HG03439 (cell line): ENCODE results near the gene EFR3B.
"Not testable (repeated sequence)": the region's sequence is repeated elsewhere in the genome, so short reads cannot be mapped to it uniquely, and the experiment has no call there.

Experiments used
- ATAC-seq: cut with Tn5 transposase; IDR thresholded peaks from one replicate; pipeline ENCODE4 v1.9.1; 2021; ENCODE audit warnings: mild to moderate bottlenecking, moderate library complexity; ENCODE audit not compliant: unreplicated experiment

EFR3B gene

DNA sequence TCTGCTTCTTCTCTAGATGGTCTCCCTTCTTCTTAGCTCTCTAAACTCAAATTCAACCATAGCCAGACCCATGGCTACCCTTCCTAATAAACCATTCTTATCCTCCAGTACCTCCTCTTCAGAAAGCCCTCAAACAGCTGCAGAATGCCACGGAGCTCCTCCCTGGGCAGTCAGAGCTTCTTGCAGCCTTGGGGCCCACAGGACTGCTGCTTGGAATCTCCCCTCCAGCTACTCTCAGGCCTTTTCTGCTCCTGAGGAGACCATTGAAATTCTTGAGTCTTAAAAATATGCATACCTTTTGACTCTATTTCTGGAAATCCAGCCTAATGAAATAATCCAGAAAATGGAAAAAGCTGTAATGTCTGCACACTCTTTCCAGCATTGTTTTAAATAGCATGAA is 30.7 kb downstream of the EFR3B start:
- ATAC-seq: no peak

DNA sequence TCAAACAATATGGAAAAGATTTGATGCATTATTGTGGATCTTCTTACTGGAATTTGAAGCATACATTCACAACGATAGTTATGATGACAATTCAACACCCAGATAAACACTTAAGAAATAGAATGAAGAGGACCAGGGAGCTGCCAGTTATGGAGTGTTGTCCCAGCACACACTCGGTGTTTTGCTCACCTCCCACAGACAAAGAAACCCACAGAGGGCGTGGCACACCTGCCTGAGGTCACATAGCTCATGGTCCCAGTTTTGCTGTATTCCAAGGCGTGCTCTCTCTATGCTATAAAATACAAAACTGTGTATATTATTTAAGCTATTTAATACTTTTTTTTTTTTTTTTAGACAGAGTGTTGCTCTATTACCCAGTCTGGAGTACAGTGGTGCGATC is 31.1 kb downstream of the EFR3B start:
- ATAC-seq: no peak

DNA sequence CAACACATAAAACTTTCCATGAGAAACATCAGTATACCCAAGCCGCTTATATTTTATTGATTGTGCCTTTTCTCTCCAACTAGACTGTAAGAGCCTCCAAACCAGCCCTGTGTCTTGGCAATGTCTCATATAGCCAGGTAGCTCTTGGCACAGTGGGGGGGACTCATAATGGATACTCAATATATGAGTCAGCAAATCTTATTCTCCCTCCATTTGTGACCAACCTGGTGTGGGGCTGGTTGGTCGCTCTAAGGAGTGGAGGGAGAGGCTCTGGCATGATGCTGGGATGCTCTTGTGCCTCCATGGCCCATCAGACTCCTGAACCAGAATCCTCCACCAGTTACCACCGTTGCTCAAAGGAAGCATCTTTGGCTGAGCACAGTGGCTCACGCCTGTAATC is 32.0 kb downstream of the EFR3B start:
- no peak for ATAC-seq

DNA sequence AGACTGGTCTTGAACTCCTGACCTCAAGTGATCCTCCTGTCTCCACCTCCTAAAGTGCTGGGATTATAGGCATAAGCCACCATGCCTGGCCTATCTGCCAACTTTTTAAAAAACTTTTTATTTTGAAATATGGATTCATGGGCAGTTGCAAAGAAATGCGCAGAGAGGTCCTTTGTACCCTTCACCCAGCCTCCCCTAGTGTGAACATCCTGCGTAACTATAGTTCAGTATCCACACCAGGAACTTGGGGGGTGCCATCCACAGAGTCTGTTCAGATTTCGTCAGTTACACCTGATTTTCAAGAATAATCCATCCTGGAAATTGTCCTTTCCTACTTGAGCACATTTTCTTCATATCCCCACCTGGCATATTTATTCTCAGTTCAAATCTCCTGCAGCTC is 33.0 kb downstream of the EFR3B start:
- no peak for ATAC-seq

DNA sequence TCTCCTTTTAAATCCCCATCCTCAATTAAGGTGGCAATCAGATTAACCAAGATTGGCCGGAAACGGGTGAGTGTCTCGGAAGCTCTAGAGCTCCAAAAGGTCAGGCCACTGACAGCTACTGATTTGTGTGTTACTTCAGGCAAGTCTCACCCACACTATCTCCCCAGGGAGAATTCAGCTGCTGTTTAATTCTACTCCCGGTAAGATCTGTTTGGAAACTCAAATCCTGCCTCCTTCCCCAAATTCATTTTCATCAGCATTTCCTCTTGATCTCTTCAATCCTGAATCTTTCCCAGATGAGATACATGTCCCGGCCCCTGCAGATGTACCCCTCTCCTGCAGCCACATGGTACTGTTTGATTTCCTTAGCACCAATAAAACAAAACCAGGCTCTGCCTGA is 34.9 kb downstream of the EFR3B start:
- ATAC-seq: no peak

DNA sequence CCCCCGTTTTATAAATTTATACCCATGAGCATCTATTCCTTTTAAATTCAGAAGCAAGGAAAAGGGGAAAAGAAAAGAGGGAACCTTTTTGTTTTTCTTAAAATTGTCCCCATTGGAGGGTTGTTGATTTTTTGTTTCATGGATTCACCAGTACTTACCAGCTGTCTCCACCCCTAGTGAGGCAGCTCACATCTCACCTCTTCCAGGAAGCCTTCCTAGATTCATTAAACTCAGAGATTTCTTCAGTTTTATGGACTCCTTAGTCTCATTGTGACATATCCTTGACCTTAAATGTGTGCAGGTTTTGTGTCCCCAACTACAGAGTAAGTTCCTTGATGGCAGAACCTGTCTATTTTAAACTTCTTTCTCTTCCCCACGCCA is 35.9 kb downstream of the EFR3B start:
- ATAC-seq: no peak

DNA sequence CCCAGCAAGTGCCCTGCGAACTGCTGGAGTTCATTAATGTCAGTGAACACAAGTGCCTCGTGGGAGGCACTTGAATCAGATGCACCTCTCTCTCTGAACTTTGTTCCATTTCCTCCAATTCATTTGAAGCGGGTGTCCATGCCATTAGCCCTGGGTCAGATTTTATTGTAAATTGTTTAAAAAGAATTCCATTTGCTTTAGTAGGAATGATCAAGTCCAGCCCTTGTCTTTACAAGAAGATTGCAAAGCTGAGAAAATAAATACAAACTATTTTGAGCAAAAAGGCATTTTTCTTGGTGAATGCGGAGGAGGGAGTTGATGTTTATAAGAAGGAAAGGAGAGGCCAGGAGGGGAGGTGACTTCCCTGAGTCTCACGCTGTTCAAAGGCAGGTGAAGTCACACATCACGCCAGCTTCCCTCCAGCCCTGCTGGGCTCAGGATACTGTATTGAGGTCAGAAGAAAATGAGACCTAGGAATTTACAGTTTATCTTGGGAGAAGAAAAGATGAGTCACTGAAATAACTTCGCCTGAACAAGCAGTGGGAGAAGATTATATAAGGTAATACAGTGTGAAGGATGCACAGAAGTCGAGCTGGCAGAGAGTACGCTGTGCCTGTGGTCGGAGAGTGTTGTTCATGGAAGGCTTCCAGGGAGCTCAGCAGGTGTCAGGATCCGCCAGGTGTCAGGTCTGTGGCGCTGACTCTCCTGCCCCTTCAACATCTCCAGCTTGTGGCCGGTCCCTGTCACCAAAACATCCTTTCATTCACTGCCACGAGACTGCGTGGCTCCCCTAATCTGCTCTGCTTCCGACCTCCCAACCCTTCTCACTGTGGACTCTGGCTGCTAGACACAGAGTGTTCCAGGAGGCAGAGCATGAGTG is 36.5 kb downstream of the EFR3B start:
- ATAC-seq: no peak

DNA sequence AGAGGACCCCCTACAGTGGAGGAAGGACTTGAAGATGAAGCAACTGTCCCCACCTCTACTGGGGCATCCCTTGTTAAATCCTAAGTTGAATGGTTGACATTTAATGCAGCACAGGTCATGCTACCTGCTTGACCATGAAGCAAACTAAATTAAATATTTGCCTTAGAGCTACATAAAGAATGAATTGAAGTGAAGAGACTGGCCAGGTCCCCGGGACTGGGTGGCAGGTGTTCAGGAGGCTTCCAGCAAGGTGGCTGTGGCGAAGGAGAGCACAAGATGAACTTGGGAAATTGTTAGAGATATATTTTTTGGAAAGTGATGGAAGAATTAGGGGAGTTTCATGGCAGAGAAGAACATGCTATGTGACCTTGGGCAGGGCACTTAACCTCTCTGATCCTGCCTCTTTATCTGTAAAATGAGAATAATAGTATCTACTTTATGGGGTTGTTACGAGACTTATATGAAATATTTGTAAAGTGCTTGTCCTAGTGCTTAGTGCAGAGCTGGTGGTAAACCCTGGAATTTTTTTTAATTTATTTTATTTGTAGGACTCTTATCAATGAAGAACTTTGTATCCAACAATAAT is 37.3 kb downstream of the EFR3B start:
- ATAC-seq: no peak

DNA sequence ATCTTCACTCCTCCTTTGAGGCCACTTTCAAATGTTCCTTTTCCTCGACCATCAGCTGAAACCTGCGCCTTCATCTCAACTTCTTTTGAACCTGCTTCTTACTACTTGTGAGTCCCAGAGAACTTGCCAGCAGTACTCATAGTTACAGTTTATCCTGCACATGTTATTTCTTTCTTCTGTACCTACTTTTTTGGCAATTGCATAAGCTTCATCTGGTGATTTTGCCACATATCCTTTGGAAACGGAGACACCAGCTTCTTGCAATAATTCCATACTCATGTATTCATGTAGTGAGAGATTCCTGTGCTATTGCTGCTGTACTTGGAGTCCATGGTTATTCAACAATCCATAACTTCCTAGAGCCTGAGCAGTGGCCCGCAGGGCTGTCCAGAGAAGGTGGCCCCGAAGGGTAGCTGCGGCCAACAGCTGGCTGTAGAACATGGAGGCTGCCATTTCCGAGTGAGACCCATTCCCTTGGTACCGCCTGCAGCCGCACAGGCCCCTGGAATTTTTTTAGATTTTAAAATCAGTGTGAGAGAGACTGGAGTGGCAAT is 39.4 kb downstream of the EFR3B start:
- ATAC-seq: no peak

DNA sequence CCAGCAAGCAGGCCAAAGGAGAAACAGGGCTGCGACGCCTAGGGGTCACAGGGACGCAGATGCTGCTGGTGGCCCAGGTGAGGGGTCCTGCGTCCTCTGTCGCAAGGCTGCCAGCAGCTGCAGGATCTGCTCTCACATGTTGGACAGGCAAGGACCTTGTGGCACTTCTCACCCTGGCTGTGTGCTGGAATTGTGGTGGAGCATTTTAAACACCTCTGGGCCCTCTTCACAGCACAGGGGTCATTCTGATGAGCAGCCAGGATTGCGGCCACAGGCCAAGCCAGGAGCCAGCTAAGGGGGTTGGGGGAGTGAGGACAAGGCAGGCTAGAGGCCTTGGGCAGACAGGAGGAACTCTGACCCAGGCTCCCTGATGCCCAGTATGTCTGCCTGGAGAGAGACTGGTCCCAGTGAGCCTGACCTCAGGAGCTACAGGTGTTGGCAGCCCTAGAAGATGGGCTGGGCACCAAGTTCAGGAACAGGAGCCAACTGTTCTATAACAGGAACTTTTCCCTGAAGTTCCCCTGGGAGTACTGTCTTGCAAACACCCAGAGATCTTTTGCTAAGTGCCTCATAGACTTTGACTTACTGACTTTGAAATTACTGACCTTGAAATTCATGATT is 40.2 kb downstream of the EFR3B start:
- no peak for ATAC-seq

DNA sequence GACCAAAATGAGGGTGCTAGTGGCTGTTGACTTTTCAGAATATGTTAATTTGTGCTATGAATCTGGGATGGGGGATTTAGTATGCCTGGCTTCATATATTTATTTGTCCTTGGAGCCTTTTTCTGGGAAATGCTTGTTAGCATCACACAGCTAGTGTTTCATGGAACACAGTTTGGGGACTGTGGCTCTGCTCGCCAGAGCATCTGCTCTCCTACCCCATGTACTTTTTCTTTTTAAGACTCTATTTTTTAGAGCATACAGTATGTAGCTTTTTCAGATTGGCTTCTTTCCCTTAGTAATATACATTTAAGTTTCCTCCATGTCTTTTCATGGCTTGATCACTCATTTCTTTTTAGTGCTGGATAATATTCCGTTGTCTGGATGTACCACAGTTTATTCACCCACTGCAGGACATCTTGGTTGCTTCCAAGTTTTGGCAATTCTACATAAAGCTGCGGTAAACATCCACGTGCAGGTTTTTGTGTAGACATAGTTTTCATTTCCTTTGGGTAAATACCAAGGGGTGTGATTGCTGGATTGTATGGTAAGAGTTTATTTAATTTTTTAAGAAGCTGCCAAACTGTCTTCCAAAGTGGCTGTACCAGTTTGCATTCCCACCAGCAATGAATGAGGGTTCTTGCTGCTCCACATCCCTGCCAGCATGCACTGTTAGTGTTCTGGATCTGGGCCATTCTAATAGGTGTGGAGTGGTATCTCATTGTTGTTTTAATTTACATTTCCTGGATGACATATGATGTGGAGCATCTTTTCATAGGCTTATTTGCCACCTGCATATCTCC is 44.1 kb downstream of the EFR3B start:
- no peak for ATAC-seq

DNA sequence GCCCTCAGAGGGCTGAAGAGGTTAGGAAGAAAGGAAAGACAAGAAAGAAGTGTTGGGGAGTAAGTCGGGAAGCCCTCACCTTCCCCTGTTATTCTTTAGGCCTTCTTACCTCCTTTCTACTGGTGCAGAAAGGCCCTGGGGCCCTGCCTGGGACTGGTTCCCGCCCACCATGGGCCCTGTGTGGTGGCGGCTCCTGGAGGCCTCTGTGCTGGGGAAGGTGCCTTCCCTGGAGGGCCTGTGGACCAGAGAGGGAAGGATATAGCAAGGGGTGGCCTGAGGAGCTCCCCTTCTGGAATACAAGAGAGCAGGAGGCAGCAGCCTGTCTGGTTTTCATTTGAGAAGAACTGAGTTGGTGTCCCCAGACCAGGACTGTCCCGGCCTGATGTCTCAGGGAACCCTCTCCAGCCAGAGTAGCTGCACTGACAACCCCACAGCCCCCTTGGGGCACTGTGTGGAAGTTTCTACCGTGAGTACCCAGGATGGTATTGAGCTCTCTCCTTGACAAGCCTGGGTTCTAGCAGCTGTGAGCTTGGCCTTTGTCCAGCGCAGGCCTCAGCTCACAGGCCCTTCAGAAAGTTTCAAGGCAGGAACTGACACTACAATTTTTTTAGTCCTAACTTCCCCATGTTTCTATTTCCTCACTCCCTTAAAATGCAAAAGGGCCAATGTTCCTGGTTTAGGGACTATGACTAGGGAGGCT is 47.1 kb downstream of the EFR3B start:
- no peak for ATAC-seq

DNA sequence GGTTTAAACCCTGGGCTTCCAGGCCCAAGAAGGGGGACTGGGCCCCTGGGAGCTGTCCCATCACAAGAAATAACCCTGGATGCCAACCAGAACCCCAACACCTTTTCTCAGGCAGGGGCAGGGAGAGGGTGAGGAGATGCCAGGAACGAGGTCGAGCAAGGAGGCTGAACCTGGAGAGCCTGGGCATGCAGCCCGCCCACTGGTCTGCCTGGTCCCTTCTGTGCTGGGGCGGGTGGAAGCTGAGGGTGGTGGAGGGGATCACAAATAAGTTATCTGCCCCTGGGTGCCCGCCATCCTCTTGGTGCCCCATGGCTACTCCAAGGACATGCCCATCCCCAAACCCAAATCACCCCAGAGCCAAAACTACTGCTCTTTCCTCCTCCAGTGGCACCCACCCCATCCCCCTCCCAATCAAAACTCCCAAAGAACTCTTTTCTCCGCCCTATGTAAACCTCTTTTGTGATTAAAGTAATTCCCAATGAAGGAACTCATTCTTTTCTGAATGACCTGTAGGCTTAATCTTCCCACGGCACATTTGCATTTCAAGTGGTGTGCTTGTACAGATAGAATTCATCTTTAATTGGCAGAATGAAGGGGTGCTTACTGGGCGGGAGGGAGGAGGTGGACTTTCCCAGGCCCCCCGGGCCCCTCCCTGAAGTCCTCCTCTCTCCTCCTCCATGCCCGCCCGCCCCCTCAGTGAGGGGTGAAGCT is 47.9 kb downstream of the EFR3B start:
- no peak for ATAC-seq

DNA sequence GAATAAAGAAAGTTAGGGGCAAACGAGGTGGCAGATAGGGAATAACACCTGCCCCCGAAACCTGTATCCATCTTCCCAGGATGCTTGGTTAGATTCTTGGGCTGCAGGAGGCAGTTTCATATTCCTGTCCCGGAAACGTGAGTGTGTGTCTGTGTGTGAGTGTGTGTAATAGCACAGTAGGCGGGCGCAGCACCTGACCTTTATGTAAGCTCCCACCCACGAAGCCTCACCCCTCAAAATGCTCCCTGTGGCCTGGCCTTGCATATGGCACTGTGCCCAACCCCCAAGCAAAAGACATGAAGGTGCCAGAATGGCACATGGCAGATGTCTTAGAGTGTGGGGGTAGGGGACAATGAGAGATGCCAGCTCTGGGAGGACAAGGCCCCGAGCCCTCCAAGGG is 48.9 kb downstream of the EFR3B start:
- no peak for ATAC-seq

DNA sequence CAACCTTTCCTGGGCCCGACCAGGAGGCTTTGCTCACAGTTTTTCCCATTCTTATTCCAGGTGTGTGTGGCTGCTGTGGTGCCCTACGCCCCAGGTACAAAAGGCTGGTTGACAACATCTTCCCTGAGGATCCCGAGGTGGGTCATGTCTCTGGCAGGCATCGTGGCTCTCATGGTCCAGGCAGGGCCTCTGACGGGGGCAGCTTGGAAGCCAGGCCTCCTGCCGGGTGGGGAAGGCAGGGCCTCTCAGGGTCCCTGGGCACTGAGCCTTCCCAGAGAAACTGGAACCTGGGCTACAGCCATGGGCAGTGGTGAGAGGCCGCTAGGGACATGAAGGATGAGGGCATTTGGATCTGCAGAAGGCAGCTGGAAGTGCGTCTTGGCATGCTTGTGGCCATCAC is 49.4 kb downstream of the EFR3B start:
- no peak for ATAC-seq

DNA sequence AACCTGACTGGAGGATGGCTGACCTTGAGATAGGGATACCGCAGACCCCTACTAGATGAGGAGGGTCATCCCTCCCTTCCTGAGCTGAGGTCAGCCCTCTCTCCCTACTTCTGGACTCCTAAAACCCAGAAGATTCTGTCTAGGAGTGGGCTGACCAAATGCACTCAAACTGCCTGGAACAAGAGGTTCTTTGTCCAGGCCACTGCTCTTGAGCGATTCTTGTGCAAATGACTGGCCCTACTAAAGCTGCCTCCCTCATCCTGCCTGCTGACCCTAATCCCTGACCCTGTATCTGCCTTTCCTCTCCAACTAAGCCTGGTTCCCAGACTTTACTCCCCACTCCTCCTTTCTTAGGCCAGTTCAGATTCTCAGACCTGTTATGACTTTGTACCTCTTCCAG is 56.2 kb downstream of the EFR3B start:
- ATAC-seq: no peak

DNA sequence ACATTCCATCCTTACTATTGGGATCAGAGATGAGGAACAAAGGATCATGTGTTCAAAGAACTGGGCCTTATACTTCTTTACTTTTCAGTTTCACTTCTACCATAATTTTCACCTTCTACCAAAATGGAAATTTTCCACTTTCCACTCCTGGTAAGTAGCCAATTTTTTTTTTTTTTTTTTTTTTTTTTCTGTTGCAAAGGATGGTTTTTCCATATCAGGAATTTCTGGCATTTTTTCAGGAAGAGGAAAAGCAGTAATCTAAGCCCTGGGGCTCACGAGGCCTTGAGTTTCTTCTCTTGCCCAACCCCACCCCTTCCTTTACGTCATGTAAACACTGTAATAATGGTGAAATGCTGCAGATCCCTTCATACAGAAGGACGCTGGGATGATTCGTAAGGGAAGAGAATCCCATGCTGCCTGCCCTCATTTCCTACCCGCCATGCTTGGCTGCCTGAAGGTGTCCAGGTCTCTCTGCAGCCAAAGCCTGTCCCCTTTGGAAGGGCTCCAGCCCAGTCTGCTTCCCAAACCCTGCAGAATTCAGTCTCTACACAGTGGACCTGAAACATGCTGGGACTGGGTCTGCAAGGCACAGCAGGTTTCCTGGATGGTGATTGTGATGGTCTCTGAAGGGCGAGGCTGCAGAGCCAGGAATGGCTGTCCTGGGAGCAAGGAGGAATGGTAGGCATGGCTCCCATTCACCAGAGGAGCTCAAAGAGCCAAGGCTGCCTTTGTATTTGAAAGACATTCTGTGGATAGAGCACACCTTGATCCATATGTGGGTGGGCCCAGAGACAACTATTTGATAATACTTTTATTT is 57.0 kb downstream of the EFR3B start:
- ATAC-seq: no peak

DNA sequence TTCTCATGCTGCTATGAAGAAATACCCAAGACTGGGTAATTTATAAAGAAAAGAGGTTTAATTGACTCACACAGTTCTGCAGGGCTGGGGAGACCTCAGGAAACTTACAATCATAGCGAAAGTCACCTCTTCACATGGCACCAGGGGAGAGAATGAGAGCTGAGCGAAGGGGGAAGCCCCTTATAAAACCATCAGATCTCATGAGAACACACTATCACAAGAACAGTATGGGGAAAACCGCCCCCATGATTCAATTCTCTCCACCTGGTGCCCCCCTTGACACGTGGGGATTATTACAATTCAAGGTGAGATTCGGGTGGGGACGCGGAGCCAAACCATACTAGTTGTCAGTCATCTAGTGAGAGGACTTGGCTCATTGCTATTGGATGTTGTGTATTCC is 60.5 kb downstream of the EFR3B start:
- ATAC-seq: not testable (repeated sequence)

DNA sequence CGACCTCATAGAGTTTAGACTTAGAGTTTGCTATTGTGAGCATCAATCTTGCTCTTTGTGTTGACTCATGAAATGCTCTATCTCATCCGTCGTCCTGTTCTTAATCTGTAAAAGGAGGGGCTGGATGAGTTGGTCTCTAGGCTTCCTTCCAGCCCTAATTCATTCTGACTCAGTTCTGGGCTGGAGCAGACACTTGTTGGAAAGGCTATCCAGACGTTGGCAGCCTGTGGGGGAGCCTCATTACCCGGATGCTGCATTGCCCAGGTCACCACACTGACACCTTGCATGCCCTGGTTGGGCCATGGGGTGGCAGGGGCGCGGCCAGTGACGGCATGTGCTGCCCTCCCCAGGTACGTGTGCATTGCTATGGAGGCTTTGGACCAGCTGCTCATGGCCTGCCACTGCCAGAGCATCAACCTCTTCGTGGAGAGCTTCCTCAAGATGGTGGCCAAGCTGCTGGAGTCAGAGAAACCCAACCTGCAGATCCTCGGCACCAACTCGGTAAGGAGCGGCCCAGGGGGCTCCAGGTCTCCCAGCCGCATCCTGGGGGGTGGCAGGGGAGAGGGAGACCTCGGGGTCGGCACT is 61.5 kb downstream of the EFR3B start:
- ATAC-seq: no peak
